ENCODE results near the gene SLC26A5.
"Not testable (repeated sequence)": the region's sequence is repeated elsewhere in the genome, so short reads cannot be mapped to it uniquely, and the experiment has no call there.

SLC26A5 gene

DNA sequence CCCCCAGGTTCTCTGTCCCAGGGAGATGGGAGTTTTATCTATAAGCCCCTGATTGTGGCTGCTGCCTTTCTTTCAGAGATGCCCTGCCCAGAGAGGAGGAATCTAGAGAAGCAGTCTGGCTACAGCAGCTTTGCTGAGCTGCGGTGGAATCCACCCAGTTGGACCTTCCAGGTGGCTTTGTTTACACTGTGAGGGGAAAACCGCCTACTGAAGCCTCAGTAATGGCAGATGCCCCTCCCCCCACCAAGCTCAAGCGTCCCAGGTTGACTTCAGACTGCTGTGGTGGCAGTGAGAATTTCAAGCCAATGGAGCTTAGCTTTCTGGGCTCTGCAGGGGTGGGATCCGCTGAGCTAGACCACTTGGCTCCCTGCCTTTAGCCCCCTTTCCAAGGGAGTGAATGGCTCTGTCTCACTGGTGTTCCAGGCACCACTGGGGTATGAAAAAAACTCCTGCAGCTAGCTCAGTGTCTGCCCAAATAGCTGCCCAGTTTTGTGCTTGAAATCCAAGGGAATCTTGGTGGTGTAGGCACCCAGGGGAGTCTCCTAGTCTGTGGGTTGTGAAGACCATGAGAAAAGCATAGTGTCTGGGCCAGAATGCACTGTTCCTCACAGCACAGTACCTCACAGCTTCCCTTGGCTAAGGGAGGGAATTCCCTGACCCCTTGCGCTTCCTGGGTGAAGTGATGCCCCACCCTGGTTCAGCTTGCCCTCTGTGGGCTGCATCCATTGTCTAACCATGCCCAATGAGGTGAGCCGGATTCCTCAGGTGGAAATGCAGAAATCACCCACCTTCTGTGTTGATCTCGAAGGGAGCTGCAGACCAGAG, 40.0 kb downstream of the SLC26A5 start:
- DNase-seq = not testable (repeated sequence)

DNA sequence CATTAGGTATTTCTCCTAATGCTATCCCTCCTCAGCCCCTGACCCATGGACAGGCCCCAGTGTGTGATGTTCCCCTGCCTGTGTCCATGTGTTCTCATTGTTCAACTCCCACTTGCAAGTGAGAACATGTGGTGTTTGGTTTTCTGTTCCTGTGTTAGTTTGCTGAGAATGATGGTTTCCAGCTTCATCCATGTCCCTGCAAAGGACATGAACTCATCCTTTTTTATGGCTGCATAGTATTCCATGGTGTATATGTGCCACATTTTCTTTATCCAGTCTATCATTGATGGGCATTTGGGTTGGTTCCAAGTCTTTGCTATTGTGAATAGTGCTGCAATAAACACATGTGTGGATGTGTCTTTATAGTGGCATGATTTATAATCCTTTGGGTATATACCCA, 46.3 kb downstream of the SLC26A5 start:
- DNase-seq = not testable (repeated sequence)

DNA sequence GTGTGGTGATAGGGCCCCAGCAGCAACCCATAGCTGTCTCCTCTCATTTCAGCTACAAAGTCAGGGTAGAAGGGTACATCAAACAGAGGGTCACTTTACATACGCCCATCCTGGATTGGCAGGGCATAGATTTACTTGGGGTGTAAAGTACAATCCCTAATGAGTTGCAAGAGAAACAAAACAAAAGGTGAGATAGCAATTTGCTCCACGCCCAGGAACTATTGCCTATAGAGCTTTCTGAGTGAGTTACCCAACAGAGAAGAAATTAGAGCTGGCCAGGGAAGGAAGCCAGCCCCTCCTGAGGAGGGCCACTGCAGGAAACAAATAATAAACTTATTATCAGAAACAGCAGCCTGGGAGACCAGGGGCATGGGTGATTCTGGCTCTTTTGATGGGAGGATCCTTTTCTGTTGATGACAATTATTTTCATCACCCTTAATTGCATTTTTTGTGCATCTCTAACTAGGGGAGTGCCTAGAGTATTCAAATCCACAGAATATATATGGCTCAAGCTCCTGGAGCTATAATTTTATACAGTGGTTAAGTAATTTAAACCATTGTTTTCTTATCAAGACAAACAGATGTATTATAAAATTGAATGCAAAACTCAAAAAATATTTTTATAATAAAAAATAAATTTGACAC, 47.4 kb downstream of the SLC26A5 start:
- DNase-seq = no peak

DNA sequence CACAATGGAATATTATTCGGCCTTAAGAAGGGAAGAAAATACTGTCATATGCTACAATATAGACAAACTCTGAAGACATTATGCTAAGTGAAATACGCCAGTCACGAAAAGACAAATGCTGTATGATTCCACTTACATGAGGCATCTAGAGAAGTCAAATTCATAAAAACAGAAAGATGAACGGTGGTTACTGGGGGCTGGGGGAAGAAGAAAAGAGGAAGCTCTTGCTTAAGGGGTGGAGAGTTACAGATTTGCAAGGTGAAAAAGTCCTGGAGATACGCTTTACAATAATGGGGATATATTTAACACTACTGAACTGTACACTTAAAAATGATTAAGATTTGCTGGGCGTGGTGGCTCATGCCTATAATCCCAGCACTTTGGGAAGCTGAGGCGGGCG, 49.5 kb downstream of the SLC26A5 start:
- DNase-seq = no peak

DNA sequence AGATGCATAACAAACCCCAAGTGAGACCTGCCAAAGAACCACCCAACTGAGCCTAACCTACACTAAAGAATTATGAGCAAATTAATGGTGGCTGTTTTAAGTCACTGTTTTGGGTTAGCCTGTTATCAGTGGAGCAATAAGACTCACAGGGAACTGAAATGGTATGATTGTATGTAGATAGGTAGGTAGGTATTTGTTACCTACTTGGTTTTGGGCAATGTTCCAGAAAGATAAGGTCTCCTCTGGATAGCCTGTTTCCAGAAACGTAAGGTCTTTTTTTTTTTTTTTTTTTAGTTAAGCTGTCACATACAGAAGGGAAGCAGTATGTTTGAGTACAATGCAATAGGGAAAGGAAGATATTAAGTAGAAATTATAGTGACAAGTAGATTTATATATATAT, 50.9 kb downstream of the SLC26A5 start:
- DNase-seq = no peak

DNA sequence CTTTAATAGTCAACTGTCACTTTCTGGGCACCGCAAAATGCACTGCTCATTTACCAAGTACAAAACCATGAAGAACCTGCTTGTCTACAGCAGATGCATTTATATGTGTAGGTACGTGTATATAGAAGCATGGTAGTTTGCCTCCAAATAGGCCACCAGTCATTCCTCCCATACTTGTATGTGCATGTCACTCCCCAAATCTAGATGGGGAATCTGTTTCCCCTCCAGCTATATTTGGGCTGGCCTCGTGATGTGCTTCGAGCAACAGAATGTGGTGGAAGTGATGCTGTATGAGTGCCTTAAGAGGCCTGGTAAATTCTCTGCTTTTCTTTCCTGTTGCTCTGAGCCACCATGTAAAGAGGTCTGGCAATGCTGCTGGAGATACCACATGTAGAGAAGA, 51.4 kb downstream of the SLC26A5 start:
- no peak for DNase-seq

DNA sequence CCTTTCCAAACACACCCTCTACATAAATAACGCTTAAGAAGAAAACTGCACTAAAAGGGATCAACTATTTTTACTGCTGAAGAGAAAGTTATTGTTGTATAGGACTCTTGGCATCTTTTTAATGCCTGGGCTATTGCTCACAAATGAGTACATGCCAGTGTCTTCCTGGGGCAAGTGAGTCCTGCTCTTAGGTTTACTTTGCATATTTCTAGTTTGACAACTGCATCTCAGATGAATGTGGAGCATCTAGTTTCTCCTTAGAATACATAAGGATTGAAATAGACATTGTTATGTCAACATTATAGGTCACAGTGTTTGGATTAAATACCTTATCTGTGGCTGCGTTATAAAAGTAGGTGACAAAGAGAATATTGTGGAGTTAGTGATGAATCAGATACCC, 54.0 kb downstream of the SLC26A5 start:
- DNase-seq = no peak

DNA sequence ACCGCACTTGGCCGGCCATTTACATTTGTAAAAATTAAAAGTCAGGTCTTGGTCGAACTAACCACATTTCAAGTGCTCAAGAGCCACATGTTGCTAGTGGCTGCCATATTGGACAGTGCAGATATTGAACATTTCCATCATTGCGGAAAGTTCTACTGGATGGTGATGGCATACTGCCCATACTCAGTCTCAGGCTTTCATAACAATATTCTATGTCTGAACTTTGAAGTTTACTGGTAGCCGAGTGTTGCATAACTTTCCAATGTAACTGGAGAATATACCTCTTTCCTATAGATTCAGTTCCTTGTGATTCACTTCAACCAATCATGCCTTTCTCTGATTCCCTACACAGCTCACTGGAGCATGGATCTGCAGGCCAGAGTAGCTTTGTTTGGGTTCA, 54.9 kb downstream of the SLC26A5 start:
- DNase-seq = no peak

DNA sequence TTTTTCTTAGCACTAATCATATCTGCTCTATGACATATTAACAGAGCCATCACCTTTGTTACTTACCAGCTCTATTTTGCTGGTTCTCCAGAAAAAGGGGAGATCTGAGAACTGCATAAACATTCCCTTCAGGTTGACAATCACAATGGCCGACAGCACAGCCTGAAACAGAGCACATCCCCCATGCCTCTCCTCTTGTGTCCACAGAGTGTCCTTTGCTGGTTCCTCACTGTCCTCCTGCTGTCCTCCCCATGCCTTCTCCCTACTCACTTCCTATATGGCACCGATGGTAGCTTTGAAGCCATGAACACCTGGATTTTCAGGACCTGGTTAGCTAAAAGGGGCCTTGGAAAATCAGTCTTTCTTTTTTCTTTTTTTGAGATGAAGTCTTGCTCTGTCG, 56.7 kb downstream of the SLC26A5 start:
- no peak for DNase-seq

DNA sequence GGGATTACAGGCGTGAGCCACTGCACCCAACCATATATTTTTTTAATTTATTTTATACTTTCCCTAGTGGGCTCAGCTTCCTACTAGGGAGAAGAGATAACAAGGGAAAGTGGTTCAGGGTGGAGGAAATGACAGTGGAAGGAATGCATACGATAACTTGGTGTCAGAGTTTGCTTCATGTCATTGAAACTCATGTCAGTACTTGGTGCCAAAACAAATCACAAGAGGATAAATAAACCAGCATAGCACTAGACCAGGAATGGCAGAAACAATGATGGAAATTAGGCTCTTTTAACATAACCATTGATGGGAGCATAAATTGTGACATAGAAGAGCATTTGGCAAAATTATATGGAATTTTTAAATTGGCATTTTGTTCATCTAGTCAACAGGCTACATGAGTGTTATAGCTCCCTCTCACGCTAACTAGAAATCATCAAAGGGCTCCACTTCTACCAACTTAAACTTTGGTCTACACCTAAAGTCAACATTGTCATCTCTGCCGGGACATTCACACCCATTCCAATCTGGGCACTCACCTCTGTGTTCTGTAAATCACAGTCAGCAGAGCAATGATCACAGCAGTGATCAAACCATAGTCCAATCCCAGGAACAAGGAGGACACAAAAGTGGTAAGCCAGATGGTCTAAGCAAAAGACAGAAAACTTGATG, 57.4 kb downstream of the SLC26A5 start:
- DNase-seq = no peak

DNA sequence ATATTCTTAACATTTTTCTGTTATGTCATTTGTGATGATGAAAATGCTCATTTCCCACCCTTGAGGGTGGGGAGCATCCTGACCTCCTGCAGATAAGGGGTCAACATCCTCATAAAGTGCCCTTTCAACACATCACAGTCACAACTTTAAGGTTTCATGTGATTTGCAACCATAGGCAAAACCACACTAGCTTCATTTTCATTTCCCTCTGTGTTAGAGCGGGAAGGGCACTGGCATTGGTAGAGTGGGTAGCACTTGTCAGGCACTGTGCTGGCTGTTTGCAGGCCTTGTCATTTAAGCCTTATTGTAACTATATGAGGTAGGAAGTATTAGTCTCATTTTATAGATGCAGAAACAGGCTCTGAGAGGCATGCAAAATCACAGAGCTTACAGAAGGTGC, 58.8 kb downstream of the SLC26A5 start:
- DNase-seq = no peak

DNA sequence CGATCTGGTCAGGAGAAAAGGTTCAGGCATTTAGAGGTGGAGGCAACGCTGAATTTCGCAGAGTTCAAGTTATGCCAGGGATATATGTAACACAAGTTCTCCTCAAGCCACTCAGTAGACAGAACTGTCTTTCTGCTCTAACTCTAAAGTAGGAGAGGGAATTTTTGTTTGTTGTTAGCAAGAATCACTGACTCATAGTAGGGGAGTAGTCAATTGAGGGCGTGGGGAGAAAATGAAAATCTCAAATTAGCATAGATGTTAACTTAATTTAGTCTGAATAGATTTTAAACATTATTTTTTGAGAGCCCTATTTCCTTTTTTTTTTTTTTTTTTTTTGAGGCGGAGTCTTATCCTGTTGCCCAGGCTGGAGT, 64.0 kb downstream of the SLC26A5 start:
- no peak for DNase-seq

DNA sequence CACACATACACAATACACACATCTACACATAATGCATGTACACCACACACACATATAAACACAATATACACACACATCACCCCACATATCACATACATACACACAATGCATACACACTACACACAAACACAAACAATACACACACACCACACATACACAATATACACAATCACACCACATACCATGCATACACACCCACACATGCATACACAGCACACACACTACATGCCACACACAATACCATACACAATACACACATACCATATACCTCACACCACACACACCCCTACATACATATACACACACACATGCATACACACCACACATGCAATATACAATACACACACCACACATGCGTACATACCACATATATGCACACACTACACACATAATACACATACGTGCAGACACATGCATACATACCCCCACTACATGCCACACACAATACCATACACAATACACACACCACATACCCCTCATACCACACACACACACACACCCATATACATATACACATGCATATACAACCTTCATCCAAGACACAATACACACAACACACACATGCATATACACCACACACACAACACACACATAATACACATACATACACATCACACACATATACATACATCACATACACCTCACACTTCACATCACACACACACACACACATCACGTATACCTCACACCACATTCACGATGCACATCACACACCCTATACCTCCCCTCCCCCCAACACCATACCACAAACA, 64.6 kb downstream of the SLC26A5 start:
- no peak for DNase-seq

DNA sequence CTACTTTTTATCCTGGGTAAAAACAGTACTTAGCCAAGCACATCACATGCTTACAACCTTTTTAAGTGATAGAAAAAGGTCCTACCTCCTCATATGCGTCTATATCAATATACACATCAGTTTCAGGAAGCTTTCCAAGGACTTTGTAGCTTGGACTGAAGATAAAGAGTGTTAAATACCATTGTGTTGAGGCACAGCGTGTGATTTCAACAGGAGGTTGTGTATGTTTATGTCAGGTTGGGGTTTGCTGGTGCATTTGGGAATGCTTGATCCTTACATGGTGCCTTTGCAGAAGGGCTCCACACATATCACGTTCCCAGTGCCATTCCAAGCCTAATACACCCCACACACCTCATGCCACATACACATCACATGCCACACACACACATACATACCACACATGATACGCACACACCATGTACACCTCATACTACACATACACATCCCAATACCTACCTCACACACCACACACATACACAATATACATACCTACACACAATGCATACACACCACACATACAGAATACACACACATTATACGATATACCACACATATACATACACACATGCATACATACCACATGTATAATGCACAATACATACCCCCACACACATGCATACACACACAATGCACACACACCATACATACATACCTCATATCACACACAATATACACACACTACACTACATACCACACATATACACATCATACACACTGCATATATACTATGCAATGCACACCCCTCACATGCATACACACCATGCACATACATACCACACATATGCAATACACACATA, 65.4 kb downstream of the SLC26A5 start:
- no peak for DNase-seq

DNA sequence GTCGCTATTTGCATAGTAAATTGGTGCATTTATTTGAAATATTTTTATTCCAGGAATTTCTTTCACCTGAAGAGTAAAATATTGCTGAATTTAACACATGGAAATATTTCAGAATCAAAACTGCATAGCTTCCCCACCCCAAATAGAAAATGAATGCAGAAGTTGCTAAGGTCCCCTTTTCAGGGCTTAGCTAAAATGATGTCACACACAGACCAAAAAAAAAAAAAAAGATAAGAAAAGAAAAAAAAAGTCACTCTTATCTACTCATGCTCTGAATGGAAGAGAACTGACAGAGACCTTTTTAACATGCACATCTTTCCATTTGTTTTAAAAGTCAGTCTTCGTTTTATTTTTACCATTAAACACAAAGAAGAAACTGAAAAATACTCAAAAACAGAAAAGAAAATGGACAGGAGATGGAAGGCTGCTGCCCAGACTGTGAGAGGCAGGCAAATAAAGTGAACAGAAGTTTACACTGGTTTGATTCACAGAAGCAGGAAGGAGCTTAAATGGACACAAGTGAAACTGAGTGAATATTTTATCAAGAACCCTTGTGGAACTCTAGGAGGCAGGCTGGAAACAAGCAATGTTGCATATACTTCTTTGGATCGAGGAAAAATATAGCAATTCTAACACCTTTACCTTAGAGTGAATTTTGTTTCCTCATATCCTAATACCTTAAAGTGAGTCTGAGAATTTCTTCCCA, 66.6 kb downstream of the SLC26A5 start:
- no peak for DNase-seq

DNA sequence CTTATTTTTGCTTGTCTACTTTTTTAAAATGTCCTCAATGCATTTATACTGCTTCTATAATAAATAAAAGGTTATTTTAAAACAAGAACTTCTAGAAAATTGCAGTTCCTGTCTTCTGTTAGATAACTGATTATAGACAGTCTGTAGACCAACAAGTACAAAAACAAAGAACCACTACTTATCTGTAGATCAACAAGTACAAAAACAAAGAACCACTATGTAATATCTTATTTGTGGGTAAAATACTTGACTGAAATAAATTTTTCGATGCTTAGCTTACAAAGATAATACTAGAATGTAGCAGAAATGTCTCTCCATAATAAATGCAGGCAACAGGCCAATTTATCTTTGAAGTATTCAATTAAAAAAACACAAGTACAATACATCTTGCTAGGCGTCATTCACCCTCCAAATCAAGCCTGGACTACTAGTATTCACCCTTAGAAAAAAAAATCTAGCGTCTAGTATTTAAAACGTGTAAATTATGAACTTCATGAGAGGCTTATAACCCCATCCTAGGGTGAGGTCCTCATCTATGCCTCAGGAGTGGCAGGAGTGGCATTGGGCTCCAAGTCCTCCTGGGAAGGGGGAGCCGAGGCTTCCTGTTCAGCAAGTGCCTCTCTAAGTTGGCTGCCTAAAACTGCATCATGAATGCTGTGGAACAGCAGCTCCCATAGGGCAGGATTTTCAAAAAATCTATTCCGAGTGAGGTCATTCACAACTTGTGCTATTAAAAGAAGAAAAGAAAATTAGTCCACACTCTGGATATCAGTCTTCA, 72.0 kb downstream of the SLC26A5 start:
- no peak for DNase-seq

DNA sequence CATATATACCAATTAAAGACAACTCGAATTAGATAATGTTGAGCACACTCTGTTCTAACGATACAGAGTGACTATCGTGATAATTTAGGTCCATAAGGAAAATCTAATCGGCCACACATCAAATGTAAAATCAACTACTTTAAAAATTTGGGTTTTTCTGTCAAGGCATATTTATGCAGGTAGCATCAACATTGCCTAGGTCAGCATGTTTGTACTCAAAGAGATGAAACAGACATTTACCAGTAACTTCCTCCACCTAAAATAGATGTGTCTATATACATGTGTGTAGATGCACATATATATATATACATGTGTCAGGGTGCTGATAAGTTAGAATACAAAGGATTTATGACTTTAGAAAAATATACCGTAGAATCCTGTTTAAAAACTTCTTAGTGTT, 76.6 kb downstream of the SLC26A5 start:
- DNase-seq = no peak

DNA sequence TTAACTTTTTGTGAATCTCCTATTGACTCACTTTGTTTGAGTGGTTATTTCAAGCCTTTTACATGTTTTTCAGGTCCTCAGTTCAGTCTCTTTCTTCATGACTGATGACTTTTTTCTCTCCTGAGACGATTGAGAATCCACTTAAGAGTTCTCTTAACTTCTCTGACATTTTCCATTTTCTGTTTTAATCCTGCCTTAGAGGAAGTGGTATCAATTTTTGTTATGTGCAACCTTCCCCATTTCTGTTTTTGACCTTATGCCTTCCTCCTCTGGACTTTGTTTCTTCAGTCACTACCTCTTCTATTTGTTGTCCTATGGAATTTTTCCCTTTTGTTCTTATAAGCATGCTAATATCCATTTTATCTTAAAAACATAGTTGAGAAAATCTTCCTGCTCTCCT, 96.2 kb downstream of the SLC26A5 start:
- DNase-seq = peak; percentile 21

DNA sequence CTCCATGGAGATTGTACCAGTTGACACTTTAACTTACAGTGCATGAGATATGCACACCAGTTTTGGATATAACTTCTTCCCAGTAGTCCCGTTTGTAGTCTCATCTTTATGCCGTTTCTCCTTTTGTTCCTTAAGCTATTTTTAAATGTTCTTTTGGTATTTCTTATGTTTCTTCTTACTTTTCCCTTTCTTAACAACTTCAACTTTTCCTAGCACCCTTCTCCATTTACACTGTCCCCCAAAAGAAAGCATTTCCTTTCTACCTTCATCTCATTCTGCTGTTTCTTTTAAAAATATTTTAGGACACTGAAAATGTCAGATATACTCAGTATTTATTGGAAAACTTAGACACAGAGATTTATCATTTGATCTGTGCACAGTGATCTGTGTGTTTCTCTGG, 97.0 kb downstream of the SLC26A5 start:
- no peak for DNase-seq

DNA sequence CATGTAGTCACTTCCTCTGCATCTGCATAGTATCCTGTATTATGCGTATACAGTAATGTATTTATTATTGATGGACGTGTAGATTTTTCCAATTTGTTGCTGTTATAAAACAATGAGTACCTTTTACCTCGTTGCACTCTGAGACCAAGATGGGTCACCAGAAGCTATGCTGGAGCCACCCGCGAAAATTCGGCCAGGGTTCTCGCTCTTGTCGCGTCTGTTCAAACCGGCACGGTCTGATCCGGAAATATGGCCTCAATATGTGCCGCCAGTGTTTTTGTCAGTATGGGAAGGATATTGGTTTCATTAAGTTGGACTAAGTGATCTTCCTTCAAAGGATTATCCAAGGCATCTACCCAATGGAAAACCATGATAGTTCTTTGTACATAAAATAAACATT, 97.6 kb downstream of the SLC26A5 start:
- peak; percentile 30 for DNase-seq
